HG02885 (cell line): ENCODE results near the gene MBP.

Experiments used
- ATAC-seq: cut with Tn5 transposase; IDR thresholded peaks from one replicate; pipeline ENCODE4 v1.9.1; 2021; ENCODE audit warnings: mild to moderate bottlenecking; ENCODE audit not compliant: unreplicated experiment, poor library complexity

Gene MBP

GRCh38 chr18:77135339-77136075, 2.9 kb upstream of the MBP start:
- ATAC-seq, result no peak

- ATAC-seq, result no peak
These were observed 2.0 kb upstream of the MBP start for GRCh38 chr18:77134611-77135010.

GRCh38 chr18:77133835-77134496, 1.4 kb upstream of the MBP start:
- ATAC-seq, result no peak

- ATAC-seq, result peak; percentile 2
These were observed 660 bp upstream of the MBP start for GRCh38 chr18:77133051-77133834.

- ATAC-seq, result peak; percentile 60
These were observed 773 bp downstream of the MBP start for GRCh38 chr18:77131652-77132368.

GRCh38 chr18:77131100-77131651, 1.4 kb downstream of the MBP start:
- peak; percentile 21 for ATAC-seq

- no peak for ATAC-seq
These were observed 2.1 kb downstream of the MBP start for GRCh38 chr18:77130229-77131099.

GRCh38 chr18:77129150-77129551, 3.4 kb downstream of the MBP start:
- no peak for ATAC-seq

GRCh38 chr18:77127769-77128671, 4.6 kb downstream of the MBP start:
- ATAC-seq, result peak; percentile 23

- ATAC-seq, result peak; percentile 70
These were observed 8.1 kb downstream of the MBP start for GRCh38 chr18:77124452-77124922.

GRCh38 chr18:77123320-77124231, 9.0 kb downstream of the MBP start:
- ATAC-seq, result no peak

- ATAC-seq, result no peak
These were observed 11.1 kb downstream of the MBP start for GRCh38 chr18:77121523-77121922.

- no peak for ATAC-seq
These were observed 12.6 kb downstream of the MBP start for GRCh38 chr18:77119851-77120491.

GRCh38 chr18:77119101-77119850, 13.3 kb downstream of the MBP start:
- ATAC-seq, result no peak

- no peak for ATAC-seq
These were observed 14.1 kb downstream of the MBP start for GRCh38 chr18:77118256-77119090.
